GM04503 (cell line): ENCODE results near the gene EPYC.
A peak's percentile ranks its signal among the peaks of the same experiment; 100 is the strongest.

Experiments used
- DNase-seq: peaks from one replicate; pipeline ENCODE4 v3.0.0-alpha.2; 2012; ENCODE audit warnings: low read depth

The EPYC gene, protein sequence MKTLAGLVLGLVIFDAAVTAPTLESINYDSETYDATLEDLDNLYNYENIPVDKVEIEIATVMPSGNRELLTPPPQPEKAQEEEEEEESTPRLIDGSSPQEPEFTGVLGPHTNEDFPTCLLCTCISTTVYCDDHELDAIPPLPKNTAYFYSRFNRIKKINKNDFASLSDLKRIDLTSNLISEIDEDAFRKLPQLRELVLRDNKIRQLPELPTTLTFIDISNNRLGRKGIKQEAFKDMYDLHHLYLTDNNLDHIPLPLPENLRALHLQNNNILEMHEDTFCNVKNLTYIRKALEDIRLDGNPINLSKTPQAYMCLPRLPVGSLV

DNA sequence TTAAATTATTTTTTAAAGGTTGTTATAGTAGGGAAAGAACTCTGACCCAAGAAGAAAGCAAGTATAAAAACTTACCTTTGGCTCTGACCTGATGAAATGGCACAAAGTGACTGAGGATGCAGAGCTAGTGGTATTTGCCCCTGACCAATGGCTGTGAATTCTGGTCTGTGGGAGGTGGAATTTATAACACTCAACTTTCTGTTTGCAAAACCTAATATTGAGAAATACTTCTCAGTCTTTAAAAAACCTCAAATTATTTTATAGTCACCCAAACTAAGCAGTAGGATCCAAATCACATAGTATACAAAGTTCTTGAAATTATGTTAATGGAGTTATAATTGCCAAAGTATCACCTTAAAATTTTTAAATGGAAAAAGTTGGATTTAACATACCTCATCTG is at the start of gene EPYC:
Gene EPYC (minus strand): TSS at position 101 of the 400 bp plus-strand sequence. CDS start 2,407 bp downstream, outside the sequence.
- DNase-seq, result no peak

DNA sequence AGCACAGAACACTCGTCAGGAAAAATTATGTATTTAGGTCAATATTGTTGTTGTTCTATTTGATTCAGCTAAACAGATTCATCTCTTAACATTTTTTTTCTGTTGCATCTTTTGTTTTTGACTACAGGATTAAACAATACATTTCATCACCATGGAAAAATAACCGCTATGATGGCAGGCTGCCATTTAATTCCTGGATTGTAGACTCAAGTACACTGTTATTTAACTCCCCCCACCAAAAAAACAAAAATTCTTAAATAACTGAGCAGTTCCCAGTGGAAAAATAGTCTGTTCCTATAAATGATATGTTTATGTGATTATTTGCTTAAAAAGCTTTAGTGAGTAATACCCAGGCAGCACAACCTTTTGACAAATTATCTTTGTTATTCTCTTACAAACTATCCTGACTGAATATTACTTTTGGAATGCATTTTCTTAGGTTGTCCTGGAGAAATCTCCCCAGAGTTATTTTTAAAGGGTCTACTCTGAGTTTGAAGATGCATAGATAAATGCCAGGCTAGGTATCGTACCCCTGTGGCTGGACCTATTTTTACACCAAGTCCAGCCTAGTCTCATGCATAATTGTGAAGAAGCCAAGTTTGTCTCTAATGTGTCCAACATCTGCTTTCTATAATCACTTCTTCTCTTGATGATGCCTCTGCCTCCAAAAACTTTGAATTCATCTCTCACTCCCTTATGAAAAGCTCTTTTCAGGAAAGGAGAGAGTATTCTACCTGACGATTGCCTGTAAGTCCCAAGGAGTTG is 49.4 kb upstream of the EPYC start:
- DNase-seq, result peak; percentile 84

DNA sequence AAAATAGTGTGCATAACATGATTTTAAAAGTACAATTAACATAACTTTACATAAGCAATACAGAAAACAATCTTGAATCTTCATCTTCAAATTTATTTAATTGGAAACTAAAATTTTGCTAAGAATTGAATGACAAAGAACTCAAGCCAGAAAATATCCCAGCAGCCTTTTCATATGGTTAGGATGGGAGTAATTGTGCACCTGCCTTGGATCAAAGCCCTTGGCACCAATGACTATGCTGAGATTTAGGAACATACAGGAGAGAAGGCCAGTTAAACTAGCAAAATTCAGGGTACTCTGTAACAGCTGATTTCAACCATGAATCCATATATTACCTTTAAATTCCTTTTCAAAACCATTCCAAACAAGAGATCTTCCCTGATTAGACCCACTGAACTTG is 47.3 kb upstream of the EPYC start:
- DNase-seq, result no peak

DNA sequence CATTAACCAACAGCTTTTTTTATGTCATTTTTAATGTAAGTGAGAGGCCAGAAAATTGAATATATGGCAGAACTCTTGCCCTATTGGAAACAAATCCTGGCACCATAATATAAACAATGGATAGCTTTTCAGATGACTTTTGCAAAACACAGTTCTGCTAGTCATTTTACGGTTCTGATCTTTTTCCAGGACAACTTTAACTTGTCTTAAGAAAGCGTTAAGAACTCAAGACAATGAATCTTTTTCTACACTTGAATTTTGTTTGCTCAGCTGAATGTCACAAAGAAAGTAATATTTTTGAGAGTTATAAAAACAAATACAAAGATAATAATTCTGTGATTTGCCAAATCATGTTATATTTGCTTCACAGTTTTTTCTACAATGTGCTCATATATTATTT is 39.8 kb upstream of the EPYC start:
- no peak for DNase-seq

DNA sequence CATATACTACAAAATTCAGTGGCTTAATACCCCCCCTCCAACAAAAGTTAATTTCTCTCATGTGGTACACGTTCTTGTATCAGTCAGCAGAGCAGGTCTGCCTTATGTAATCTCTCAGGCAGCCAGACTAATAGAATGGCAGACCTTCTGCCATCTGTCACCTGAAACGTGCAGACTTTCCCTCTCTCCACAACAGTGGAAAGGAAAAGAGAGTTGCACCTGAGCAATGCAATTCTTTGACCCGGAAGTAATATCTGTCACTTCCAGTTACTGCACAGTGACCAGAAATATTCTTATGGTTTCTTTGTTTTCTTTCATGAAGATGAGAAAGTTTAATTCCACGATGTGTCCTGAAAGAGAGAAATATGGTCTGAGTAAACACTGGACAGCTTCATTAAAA is 38.6 kb upstream of the EPYC start:
- no peak for DNase-seq

DNA sequence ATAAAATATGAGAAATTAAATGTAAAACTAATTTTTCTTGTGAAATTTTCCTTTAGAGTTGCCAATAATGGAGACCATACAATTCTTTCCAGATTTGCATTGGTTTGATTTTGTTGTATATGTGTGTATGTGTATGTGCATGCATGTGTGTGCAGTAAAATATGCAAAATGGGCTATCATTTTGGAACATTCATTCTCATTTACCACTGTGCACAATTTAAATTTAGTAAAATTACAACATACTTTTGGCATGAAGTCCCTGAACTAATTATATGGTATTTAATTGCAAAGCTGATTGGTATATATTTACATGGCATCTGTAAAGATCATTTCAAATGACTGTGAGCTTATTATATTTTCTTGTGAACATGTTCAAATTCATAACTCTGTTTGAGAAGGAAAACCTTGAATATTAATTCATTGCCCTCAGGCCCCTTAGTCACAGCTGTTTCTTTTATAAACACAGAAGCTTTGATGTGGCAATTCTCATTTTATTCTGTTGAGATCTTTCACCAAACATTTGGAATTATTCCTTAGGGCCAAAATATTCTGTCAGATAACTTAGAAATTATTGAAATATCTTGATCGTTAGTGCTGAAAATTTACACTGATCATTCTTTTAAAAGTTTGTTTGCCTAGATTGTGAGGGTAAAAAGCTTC is 35.5 kb upstream of the EPYC start:
- no peak for DNase-seq

DNA sequence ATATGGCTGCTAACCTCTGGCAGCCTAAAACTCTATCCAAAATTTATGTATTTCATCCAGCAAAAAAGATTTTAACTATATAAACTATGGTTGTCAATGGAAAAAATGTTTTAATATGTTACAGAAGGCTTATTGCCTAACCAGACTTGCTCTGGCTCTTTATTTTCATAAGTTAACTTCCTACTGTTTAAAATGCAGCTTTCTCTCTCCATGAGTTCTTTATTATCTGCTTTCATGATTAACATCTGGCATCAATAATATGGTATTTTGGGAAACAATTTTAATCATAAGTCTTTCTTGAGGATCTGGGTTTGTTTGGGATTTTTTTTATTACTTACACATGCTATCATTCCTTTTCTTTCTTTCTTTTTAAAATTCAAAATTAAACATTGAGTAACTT is 32.5 kb upstream of the EPYC start:
- peak; percentile 39 for DNase-seq

DNA sequence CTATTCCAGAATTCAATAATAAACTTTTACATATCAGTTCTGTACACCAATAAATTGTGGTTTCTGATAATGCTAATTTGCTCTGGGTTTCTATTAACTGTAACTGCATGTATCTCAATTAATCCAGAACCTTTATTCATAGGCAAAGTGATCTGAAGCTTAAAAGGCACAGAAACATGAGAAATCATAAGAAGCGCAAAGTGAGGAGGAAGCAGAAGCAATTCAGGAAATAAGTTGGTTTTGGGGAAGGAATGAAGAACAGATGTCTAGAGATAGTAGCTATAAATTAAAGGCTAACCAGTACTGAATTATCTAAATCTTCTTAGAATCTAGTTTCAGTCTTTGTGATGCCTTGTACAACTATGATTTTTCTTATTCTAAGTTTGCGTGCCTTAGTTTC is 28.5 kb upstream of the EPYC start:
- DNase-seq, result no peak

DNA sequence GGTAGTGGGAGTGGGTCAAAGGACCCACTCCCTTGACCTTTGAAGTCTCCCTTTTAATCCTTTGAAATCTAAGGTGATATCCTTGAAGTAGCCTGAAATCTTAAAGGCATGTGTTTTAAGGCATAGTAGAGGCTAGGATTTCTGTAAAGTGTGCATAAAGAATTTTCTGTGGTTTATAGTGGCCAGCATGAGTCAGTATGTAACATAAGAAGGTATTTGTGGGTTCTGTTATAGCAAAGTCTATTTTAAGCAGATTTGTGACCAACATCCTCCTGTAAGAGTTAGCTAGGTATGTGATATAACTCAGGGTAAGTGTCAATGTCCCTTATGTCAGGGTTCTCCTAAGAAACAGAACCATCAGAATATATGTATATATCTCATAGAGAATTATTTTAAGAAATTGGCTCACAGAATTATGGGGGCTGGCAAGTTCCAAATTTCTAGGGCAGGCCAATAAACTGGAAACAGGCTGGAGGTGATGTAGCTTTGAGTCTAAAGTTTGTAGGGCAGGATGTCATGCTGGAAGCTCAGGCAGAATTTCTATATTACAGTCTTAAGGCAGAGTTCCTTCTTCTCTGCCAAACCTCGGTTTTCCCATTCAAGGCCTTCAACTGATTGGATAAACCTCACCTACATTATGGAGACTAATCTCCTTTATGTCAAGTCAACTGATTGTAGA is 18.7 kb upstream of the EPYC start:
- DNase-seq, result no peak

DNA sequence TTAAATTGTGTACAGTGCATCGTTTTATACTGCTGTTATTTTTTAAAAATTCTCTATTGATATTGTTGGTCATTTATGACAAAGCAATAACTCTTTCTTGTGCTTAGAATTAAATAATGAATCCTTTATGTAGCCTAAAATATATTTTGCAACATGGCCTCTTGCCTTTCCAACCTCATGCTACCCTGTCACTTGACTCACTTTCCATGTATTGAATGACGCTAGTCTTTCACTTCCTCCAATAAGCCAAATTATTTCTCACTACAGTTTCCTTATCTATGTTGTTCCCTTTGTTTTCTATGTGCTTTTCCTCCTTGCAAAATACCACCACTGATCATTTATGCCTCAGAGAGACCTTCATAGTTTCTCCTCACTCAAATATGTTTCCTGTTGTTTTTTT is 16.3 kb upstream of the EPYC start:
- no peak for DNase-seq

DNA sequence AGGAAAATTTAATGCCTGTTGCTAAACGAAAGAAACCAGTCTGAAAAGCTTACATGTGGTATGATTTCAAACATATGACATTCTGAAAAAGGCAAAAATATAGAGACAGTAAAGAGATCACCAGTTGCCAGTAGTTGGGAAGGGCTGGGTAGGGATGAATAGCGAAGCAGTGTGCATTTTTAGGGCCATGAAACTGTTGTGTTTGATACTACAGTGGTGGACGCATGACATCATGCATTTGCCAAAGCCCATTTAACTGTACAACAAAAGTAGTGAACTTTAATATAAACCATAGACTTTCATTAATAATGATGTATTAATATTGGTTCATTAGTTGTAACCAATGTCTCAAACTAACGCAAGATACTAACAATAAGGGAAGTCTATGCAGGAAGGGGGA is 14.7 kb upstream of the EPYC start:
- no peak for DNase-seq

DNA sequence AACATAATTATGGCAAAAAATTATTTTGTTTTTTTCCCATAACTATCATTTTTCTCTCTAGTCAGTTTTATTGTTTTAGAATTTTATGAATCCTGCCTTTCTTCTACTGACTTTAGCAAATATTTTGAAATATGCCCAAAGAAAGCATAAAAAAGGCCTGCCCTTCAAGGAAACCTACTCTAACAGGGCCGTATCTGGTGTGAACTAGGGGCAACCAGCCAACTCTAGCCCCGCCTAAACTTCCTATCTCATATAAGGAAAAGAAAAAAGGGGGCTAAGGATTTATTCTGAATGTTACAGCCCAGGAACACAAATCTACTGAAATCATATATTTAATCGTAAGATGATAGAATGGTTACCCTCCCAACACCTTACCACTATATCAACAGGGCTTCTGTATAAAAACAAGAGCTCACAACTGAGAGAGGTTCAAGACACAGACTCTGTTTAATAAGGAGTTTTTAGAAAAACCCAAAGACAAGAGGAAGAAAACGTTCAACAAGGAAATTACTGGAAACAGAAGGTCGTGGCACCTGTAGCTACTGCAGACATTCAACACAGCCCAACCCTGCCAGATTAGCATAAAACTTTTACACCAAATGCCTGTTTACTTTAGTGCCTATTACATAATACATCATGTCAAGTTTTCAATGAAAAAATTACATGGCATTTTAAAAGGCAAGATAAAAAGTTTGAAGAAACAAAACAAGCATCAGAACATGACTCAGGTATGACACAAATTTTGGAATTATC is 12.9 kb upstream of the EPYC start:
- DNase-seq, result no peak

DNA sequence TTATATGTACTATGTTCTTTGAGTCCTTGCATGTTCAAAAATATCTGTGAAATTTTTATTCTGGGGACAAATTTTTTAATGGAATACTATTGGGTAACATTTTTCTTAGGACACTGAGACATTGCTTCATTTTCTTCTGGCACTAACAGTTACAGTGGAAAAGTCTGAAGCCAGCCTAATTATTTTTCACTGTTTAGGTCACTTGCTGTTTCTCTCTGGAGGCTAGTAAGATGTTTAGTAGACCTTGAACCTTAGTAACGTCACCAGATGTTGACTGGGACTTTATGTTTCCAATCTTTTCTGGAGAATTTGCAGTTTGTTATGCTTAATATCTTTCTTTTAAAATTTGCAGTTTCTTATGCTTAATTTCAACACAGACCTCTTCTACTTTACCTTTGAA is 12.3 kb upstream of the EPYC start:
- no peak for DNase-seq

DNA sequence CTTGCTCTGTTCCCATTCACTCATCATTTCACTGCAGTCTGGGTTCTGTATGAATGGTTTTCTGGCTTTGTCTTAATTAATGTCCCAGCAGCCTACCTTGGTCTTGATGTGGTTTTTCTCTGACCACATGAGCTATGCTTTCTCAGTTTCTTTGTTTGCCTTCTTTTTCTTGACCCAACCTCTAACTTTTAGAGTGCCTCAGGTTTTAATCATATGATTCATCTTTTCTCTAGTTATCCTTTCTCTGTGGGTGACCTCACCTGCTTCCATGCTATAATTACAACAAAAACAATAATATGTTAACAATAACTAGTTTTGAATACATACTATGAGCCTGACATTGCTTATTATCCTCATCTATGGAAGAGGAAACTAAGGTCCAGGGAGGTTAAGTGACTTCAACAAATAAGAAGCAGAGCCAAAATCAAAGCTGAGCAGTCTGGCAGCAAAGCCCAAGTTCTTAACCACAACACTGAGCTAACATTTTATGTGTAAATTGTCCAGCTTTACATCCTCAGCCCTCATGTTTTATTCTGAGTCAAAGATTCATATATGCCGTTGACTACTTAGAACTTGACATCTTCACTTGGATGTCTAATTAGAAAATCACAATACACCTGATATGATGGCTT is 4.7 kb upstream of the EPYC start:
- DNase-seq, result no peak

DNA sequence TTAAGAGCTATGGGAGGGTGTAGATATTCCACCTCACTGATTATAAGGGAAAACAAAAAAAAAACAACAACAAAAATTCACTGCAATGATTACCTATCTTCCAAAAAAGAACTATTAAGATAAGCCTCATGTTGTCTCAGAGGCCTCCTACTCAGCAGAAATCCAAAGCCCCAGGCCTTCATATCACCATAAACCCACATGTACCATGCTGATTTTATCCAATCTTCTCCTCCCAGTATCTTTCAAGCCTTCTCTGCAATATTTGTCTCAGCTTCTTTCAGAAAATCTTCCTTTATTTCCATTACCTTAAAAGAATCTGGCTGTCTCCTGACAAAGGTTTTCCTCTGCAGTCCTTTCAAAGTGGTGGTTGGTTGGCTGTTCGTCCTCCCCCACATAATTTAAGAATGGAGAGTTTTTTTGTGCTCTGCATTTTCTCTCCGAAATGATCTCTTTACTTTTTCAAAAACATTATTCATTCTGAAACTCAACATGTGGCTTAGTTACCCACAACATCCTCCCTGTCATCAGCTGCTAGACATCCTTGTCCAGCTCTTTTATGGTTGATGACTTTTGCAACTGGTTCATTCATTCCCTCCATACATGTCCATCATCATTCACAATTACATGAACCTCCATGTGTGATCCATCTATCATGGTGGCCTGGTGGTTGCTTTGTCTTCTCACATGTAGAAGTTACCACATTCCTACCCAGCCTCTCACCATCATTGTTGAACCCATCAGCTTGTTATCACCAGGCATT is 2.9 kb upstream of the EPYC start:
- DNase-seq, result no peak

DNA sequence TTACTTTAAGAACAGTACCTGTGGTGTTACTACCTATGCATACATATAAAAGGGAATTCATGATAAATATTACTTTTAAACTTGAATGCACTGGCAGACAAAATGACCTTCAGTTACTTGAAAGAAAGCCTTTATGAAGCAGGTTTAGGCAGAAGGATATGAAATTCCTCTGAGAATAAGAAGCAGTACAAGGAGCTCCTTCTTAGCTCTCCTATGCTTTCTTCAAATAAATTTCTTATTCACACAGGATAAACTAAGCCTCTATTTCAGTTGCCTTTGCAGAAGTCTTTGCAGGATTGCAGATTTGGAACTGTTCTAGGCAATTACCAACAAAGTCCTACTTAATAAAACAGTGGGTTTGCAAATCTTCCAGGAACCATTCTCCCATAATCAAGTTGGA is 1.0 kb downstream of the EPYC start:
- DNase-seq, result no peak

DNA sequence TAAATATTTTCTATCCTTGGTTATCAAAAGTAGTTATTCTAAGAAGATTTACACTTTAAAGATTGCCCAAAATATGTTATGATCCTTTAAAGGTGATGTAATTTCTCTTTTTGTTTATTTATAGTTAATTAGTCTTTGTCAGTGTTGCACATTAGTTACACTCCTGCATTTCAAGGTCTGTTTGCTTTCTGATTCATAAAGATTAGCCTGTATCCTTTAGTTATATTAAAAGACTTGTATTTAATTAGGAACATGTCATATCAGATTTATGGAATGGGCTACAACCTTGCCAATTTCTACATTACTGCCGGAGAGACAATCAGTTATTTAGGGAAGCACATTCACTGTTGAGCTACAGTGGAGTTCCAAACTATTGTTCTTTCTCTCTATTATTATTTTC is 3.5 kb downstream of the EPYC start:
- no peak for DNase-seq

DNA sequence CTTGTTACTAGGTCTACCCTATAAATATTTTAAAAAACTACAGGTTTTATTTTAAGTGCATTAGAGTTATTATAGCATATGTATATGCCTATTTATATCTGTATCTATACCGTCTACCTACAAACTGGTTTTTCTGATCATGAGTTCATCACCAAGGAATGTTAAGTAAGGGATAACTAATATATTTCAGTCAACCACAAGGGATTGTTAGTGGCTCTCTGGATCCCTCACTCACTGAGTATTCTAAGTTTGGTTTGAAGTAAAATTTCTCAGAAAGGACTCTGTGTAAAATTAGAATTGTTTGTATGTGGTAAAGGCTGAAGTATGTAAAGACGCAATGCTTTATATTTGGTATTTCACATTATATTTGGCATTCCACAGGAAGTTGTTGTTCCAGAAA is 4.8 kb downstream of the EPYC start:
- no peak for DNase-seq

DNA sequence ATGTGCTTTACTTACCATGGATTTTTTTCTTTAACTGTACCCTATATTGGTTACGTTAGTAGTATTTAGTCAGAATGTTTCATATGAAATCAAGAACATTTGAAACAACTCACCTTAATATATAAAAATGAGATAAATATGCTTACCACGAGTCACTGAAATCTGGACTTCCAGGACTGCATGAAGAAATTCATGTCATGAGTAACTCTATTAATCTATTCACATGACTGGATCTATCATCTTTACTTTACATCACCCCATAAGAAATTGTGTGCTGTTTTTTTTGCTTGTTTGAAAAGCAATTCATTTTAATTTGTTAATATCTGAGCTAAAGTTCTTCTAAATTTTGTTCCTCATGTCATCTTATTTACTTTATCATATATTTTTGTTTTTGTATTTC is 5.2 kb downstream of the EPYC start:
- no peak for DNase-seq

DNA sequence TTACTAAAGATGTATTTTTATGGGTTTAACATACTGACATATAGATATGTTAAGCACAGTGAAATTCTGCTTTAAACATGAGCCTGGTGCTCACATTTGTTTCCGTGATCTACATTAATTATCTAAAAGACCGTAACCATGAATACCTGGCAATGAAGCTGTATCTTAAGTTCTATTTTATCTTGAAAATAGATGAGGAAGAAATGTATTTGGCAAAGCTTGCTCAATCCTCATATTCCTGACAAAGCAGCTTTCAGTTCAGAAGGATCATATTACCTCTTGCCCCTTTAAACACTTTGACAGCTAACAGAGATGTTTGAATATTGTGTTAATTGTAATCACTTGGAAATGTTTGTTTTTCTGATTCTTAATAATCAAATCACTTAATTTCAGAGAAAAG is 9.8 kb downstream of the EPYC start:
- DNase-seq, result no peak
